GM18909 (cell line): ENCODE data around the gene TMPRSS13.
"Not testable (repeated sequence)": the region's sequence is repeated elsewhere in the genome, so short reads cannot be mapped to it uniquely, and the experiment has no call there.

Experiments used
- ATAC-seq: cut with Tn5 transposase; IDR thresholded peaks from one replicate; pipeline ENCODE4 v1.9.1; 2021; ENCODE audit warnings: mild to moderate bottlenecking; ENCODE audit not compliant: unreplicated experiment, poor library complexity

Gene TMPRSS13

DNA sequence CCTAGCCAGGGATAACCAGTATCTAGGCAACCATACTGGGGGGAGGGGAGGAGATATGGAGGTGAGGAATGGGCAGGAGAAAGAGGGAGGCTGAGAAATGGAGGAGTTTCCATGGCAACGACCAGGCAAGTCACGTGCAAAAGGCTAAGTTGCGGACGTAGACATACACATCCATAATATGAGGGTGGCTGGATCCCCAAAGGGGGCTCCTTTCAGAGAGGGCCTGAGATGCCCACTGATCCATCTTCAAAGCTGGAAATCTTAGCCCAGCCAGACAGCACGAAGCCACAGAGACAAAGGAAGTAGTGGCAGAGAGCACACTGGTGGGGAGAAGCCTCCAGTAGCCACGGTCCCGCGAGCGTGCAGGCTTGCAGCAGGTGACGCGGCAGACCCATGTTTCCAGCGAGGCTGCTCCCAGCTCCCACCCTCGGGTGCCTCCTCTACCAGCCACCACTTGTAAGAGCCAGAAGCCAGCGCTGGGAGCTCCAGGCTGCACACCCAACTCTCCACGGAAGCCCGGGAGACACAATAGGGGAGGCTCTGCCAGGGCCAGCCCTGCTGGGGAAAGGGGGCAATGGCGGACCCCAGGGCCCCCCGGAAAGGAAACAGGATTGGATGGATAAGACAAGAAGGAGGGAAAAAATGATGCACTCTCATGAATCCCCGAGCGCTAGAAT, 53.7 kb downstream of the TMPRSS13 start:
- no peak for ATAC-seq

DNA sequence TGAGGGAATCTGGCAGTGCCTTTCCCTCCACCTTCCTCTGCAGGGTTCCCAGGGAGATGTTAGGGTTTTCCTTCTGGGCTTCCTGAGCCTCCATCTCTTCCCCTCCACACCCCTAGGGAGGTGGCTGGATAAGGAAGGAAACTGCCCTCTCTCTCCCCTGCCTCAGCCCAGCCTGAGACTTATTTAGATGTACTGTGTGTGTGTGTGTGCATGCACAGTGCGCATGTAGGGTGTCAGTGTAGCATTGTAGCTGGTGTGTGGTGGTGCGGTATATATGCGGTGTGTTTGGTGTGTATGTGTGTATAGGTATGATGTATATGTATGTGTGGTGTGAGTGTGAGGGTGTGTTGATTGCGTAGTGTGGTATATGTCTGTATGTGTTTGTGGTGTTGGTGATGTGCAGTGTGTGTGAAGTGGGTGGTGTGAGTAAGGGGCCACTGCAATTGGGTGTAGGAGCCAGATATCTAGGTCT, 54.3 kb downstream of the TMPRSS13 start:
- no peak for ATAC-seq

DNA sequence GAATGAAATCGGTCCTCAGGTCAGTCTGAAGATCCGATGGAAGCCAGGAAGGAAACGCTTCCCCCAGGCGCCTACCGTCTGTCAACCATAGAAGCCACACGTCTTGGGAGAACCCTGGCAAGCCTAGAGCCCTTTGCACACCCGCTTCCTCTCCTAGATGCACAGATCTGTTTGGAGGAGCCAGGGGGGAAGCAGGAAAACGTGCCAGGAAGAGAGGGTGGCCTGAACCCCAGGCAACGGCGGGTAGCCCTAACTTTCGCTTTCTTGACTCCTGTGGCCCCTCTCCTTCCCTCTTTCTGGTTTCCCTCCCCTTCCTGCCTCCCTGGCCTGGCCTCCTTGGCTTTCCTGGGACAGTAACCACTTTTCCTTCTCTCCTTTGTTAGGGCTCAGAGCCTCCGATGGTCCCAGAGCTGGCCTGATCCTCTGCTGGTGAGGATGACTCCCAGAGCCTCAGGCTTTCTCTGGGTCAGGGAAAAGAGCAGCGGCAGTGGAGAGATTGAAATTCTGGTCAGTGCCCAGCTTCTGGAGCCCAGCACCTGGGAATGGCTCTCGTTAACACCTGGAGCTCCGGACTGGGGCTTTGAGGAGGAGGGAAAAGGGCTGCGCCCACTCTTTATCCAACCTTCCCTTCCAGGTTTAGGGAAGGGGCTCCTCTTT, 54.8 kb downstream of the TMPRSS13 start:
- ATAC-seq, result no peak

DNA sequence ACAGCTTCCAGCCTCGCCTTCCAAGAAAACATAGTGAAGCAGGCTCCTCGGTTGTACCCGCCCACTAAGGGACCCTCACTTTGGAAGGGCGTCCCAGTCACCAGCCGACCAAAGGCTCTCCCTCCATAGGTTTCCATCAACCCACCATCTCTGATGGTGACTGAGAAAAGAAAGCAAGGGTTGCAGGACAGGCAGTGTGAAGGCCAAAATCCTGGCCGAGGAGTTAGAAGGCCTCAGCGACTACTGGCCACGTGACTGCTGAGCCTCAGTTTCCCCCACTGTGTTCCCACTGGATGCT, 55.4 kb downstream of the TMPRSS13 start:
- no peak for ATAC-seq

DNA sequence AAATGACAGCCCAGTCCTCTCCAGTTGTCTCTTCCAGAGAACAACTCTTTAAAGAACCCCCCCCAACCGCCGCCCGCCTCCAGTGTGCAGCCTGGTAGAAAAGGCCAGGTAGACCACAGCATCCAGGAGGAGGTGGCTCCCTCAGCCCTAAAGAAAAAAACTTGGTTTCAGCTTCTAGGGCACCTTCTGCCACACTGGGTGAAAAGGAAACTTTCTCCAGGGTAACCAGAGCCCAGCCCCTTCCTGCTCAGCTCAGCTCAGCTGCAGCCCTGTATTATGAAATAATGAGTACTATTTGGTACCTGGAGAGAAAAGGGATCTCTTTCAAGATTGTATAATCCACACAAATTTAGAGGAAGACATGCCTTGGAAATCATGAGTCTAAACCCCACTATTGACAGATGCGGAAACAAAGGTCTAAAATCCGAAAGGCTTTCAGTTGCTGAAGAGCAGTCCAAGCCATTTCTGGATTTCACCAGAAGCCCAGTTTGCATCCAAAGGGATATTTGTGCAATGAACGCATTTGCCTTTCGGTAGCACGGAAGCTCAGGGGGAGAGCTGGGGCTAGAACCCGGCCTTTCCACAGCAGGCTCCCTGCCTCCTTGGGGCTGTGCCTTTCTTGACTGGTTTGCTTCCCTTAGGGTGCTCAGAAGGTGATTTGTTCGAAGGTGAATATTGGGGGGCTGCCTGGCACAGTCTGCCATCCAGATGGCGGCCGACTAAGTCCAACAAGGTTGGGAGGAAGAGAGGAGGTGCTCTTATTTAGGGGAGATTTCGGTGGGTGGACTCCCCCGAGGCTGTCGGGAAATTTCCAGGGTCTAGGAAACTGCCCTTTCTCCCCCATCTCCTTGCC, 56.0 kb downstream of the TMPRSS13 start:
- no peak for ATAC-seq

DNA sequence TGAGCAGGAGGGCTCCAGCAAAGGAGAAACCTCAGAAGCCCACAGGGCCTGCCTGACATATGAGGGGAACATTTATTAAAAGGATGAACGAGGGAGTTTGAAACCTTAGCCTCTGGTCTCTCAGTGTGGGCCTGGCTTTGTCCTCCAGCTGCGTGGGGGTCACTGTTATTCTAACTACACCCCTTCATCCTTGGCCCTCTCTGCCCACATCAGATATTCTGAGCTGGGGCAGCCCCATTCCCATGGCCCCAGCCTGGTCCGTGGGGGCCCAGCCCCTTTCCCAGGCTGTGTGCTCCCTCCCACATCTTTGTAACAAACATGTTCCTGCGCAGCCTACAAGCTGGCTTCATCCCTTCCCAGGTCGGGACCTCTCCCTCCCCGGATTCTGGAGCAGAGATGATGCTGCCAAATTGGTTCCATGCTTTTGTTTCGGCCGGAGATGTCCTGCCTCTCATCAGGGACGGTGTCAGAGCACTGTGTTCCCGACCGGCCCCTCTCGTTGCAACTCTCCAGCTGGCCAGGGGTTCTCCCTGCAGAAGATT, 56.7 kb downstream of the TMPRSS13 start:
- ATAC-seq, result no peak

DNA sequence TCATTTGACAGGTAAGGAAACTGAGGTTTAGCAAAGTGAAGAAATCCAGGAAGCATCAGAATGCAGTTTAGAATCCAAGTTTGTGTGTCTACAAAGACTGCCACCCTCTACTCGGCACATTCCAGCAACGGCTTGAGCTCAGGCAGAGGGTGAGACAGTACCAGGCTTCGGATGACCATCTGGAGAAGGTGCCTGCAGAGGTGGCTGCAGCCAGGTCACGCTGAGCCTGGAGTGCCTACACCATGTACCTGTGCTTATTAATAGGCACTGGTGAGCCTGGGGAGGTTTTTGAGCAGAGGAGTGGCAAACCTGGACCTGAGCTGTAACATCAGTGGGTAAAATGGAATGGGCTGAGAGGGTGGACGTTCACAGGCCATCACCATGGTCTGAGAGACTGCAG, 57.4 kb downstream of the TMPRSS13 start:
- no peak for ATAC-seq

DNA sequence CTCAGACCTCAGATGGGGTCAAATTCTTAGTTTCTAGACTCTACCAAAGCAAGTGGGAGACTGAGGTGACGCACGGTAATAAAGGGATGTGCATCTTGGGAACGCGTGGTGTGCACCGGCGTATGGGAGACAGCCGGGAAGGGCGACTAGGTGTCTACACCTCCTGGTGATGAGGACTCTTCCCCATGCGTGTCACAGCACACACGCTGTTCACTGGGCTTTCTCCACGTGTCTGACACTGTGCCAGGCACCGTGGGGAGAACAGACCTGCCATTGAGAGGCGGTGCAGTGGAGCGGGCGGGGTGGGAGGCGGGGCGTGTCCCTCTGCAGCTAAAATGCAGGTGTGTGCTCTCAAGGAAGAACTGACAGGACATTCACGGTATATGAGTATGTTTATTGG, 58.0 kb downstream of the TMPRSS13 start:
- ATAC-seq, result no peak

DNA sequence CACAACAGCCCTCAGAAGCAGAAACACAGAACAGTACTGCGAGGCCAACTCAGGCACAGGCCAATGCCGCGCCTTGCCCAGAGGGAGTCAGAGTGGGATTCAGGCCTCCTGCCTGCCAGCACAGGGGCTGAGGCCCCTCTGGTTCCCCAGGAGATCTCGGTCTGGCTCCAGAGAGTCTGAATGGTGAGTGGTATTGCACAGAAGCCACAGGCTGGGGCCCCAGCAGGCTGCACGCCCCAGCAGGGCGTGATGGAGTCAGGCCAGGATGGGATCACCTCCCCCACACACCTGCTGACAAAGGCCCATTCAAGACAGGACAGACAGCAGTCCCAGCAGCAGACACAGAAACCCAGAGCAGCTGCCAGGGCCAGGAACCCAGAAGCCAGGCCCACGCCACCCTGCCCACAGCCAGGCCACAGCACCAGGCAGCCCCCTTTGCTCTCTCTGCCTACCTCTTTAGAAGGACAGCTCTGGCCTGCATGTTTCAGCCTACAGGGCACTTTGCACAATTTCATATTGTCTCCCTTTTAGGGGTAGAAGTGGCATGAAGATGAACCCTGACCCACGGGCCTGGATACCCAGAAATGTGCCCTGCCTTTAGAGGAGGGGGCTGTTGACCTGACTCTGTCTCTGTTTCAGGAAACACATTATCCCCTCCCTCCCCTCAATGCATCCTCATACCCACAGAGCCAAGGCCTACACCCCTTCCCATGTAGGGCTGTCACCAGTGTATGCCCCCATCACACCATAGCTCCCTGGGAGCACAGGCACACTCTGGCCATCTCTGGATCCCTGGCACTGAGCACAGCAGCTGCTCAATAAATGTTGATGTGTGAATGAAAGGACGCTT, 58.9 kb downstream of the TMPRSS13 start:
- ATAC-seq, result no peak

DNA sequence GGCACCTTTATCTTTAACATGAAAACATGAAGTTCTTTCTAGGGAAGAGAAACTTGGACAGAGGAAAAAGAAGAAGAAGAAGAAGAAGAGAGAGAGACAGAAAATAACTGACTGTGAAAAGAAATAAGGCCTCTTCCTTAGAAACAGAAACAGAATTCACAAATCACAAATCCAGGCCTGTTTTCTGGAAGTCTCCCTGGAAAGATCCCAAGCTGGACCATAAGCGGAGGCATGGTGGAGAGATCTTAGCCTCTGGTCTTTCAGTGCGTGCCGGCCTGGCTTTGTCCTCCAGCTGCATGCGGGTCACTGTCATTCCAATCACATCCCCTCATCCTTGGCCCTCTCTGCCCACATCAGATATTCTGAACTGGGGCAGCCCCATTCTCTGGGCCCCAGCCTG, 59.6 kb downstream of the TMPRSS13 start:
- no peak for ATAC-seq

DNA sequence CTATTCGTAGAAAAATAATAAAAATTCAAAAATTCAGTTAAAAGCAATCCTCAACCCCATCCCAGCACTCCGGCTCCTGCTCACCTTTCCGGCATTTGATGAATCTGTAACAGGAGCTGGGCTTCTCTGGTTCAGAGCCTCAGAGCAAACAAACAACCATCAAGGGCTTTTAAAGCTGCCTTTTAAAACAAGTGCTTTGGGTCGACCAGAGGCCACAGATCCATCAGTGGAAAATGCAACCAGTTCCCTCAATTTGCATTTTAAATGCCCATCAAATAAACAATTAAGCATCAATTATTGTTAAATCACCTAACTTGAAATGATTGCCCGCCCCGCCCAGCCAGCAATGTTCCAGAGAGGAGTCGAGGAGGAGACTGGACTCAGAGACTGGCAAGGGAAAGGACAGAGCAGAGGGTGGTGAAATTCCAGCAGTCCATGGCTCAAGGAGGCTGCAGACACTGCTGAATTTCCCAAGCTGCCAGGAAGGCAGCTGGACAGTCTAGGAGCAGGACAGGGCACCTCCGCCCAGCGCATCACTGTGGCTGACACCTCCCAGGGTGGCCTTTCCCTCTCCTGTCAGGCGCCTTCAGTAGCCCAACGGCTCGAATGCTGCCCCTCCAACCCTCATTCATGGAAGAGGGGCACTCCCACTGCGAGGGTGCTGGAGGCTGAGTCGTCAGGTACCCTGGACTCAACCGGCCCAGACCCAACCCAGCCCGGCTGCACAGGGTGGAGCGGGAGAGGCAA, 60.2 kb downstream of the TMPRSS13 start:
- ATAC-seq, result no peak

DNA sequence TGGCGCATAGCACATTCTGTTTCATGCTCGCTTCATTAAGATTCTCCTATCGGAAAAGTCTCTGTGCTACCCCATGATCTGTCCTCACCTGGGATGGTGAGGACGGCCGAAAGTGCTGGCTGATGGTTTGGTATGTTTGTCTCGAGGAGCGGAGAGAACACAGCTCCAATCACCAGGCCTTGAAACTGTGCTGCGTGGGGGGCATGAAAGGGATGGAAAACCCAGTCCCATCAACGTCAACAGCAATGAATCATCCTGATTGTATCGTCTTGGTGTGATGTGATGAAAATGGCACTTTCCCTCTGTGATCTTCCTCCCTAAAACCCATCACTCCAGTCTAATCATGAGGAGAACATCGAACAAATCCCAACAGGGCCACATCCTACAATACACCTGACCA, 61.1 kb downstream of the TMPRSS13 start:
- ATAC-seq, result no peak

DNA sequence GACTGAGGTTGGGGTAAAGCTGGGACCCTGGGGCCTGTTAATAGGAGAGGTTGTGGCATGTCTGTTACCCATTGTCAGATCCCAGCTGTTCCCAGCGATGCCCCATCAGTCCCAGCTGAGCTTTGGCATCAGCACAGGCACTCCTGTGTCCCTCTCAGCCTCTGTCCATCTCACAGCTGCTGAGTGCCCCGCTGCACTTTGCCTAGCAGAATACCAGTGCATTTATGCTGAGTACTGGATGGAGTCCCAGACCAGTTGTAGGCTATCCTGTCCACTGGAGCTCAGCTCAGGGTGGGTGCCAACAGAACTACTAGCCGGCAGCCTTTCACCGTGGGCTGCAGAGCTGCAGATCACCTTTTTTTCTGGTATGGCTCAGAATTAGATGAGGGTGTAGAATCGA, 62.7 kb downstream of the TMPRSS13 start:
- ATAC-seq, result no peak

DNA sequence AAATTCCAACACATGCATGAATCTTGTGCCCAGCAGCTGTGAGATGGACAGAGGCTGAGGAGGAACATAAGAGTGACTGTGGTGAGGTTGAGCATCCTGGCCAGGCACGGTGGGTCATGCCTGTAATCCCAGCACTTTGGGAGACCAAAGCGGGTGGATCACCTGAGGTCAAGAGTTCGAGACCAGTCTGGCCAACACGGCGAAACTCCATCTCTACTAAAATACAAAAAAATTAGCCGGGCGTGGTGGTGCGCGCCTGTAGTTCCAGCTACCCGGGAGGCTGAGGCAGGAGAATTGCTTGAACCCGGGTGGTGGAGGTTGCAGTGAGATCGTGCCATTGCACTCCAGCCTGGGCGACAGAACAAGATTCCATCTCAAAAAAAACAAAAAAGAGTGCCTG, 63.7 kb downstream of the TMPRSS13 start:
- ATAC-seq, result not testable (repeated sequence)

DNA sequence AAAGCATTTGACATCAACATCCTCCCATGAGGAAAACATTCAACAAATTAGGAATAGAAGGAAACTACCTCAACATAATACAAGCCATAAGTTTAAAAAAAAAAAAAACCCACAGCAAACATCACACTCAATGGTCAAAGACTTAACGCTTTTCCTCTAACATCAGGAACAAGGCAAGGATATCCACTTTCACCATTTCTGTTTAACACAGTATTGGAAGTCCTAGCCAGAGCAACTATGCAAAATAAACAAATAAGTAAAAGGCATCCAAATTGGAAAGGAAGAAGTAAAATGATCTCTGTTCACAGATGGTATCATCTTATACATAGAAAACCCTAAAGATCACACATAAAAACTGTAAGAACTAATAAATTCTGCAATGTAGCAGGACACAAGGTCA, 65.8 kb downstream of the TMPRSS13 start:
- ATAC-seq, result no peak

DNA sequence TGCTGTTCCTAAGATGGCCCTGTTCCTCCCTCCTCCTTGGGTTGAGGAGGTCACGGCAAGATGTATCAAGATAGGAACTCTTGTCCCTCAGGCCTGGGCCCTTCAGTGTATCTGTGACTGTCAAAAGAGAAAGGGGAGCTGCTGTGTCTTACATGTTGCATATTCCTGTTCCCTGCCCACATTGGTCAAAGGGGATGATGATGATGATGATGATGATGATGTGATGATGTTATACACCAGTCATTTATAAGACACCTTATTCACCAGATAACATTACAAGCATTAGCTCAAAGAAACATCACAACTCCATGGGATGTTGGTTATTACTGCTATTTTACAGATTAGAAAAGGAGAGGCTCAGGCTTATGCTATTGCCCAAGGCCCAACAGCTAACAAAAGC, 66.4 kb downstream of the TMPRSS13 start:
- ATAC-seq, result no peak

DNA sequence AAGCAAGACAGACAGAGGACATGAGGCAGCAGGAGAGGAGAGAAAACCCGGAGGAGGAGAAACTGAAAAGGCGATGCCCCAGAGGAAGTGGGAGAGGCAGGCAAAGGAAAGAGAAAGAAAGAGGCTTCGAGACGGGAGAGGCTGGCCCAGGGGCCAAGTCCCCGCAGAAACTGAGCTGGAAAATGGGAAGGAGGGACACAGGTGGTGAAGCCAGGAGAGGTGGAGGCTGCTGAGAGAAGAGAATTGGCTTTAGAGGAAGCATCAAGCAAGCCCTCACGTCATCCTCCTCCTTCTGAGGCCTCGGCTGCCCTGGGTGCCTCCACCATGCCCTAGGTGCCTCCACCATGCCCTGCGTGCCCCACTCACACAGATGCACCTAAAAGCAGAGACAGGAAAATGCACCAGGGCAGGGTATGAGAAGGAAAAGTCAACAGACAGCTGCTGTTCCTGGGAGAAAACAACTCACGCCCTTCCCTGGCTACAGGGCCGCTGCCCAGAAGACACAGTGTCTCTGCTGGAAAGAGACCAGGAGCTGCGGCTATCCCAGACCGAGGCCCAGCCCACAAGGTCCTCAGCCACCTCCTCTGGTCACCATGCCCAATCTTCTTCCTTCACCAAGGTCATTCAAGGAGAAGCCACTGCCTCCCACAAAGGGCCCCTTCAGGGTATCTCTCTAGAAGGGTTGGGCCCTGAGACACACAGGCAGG, 67.0 kb downstream of the TMPRSS13 start:
- no peak for ATAC-seq

DNA sequence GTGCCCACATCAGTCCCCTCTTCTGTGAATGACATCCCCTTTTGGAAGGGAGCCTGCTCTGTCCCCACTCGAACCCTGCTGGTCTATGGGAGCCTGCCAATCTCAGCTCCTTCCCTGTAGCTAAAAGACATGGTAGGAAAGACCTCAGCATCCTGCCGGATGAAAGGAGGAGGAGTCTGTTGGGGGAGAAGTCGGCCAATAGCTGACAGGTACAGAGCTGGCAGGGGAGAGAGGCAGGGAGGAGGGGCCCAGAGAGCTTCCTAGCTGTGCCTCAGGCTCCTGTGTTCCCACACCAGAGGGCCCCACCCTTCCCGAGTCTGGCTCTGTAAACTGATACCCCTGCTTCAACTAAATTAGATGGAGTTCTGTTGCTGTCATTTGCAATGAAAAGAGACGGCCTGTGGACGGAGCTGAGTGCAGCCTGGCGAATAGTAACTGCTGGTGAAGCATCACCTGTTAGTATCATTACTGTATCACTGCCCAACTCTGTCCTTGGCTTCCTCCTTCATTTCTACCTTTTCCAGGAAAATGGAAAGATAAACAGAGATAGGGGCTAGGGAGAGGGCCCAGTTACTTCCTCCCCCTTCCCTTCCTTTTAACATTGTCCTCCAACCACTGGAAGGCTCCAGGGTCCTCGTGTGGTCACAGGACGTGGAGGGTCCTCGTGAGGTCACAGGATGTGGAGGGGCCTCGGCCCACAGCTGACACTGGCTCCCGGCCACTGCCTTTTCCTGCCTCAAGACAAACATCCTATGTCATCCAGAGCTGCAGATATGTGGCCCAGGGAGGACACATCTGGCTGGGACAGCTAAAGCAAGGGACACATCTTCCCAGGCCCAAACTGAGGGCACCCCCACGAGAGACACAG, 67.8 kb downstream of the TMPRSS13 start:
- ATAC-seq, result no peak
